ENCODE data around the gene RABGGTA.
A peak's percentile ranks its signal among the peaks of the same experiment; 100 is the strongest.

RABGGTA gene

GRCh38 chr14:24256960-24257359 lies 14.4 kb downstream of the RABGGTA start:
- no peaks in the 10 kb centered on the region for H4K20me1 ChIP-seq
- H3K36me3 ChIP-seq, result peaks cover 17% of the 10 kb centered on the region; the same call in 1 of the 2 replicates
- H3K4me2 ChIP-seq, result no peak overlapping the region
- no peak overlapping the region for H3K9ac ChIP-seq
- no peak overlapping the region for H3K4me3 ChIP-seq
- H3K27ac ChIP-seq, result no peak overlapping the region
- H3K9me3 ChIP-seq, result no peaks in the 10 kb centered on the region
- TF ChIP-seq Cebpa-rat (IDR thresholded peaks at IDR 0.05), result no peak
- H3K4me1 ChIP-seq, result no peaks in the 10 kb centered on the region
- H3K27me3 ChIP-seq, result no peaks in the 10 kb centered on the region

- no peak for TF ChIP-seq Cebpa-rat (IDR thresholded peaks at IDR 0.05)
- no peak overlapping the region for H3K27ac ChIP-seq
- H4K20me1 ChIP-seq, result no peaks in the 10 kb centered on the region
- H3K27me3 ChIP-seq, result no peaks in the 10 kb centered on the region
- H3K9ac ChIP-seq, result no peak overlapping the region
- H3K4me1 ChIP-seq, result no peaks in the 10 kb centered on the region
- no peak overlapping the region for H3K4me3 ChIP-seq
- H3K4me2 ChIP-seq, result no peak overlapping the region
- no peaks in the 10 kb centered on the region for H3K9me3 ChIP-seq
- peaks cover 17% of the 10 kb centered on the region; the same call in 1 of the 2 replicates for H3K36me3 ChIP-seq
These were observed 15.3 kb downstream of the RABGGTA start for GRCh38 chr14:24255931-24256711.

- no peak for TF ChIP-seq Cebpa-rat (IDR thresholded peaks at IDR 0.05)
- H3K9ac ChIP-seq, result no peak overlapping the region
- H3K9me3 ChIP-seq, result no peaks in the 10 kb centered on the region
- H4K20me1 ChIP-seq, result no peaks in the 10 kb centered on the region
- H3K36me3 ChIP-seq, result peaks cover 17% of the 10 kb centered on the region; the same call in 1 of the 2 replicates
- no peaks in the 10 kb centered on the region for H3K27me3 ChIP-seq
- no peak overlapping the region for H3K4me2 ChIP-seq
- H3K4me1 ChIP-seq, result peaks cover 6% of the 10 kb centered on the region
- H3K4me3 ChIP-seq, result no peak overlapping the region
- H3K27ac ChIP-seq, result no peak overlapping the region
These were observed 16.0 kb downstream of the RABGGTA start for GRCh38 chr14:24255438-24255837.

GRCh38 chr14:24254630-24255392 lies 16.6 kb downstream of the RABGGTA start:
- Histone ChIP-seq H3K27ac (no peak overlapping the region), H4K20me1 (no peaks in the 10 kb centered on the region), H3K9me3 (no peaks in the 10 kb centered on the region), H3K27me3 (no peaks in the 10 kb centered on the region), H3K4me2 (no peak overlapping the region), H3K4me1 (peaks cover 11% of the 10 kb centered on the region), H3K9ac (no peak overlapping the region), H3K4me3 (no peak overlapping the region), H3K36me3 (peaks cover 17% of the 10 kb centered on the region; the same call in 1 of the 2 replicates)
- TF ChIP-seq Cebpa-rat (IDR thresholded peaks at IDR 0.05), result no peak

- no peaks in the 10 kb centered on the region for H3K27me3 ChIP-seq
- no peak for TF ChIP-seq Cebpa-rat (IDR thresholded peaks at IDR 0.05)
These were observed 17.5 kb downstream of the RABGGTA start for GRCh38 chr14:24253936-24254335.

GRCh38 chr14:24252289-24253124 lies 18.9 kb downstream of the RABGGTA start:
- no peaks in the 10 kb centered on the region for H3K9me3 ChIP-seq
- H3K4me3 ChIP-seq, result no peak overlapping the region
- TF ChIP-seq Cebpa-rat (IDR thresholded peaks at IDR 0.05), result no peak
- H3K9ac ChIP-seq, result no peak overlapping the region
- no peaks in the 10 kb centered on the region for H4K20me1 ChIP-seq
- peaks cover 17% of the 10 kb centered on the region; the same call in 1 of the 2 replicates for H3K36me3 ChIP-seq
- H3K27me3 ChIP-seq, result no peaks in the 10 kb centered on the region
- H3K4me1 ChIP-seq, result peaks cover 11% of the 10 kb centered on the region
- no peak overlapping the region for H3K27ac ChIP-seq
- H3K4me2 ChIP-seq, result no peak overlapping the region

More at GRCh38 chr14:24253936-24254335, 17.5 kb downstream of the RABGGTA start:
- peaks cover 11% of the 10 kb centered on the region for H3K4me1 ChIP-seq
- H3K9ac ChIP-seq, result no peak overlapping the region
- no peaks in the 10 kb centered on the region for H3K9me3 ChIP-seq
- H3K4me2 ChIP-seq, result no peak overlapping the region
- peaks cover 17% of the 10 kb centered on the region; the same call in 1 of the 2 replicates for H3K36me3 ChIP-seq
- H3K4me3 ChIP-seq, result no peak overlapping the region
- H3K27ac ChIP-seq, result no peak overlapping the region
- no peaks in the 10 kb centered on the region for H4K20me1 ChIP-seq

- no peak overlapping the region for H3K4me2 ChIP-seq
- no peak overlapping the region for H3K9ac ChIP-seq
- no peaks in the 10 kb centered on the region for H4K20me1 ChIP-seq
- H3K4me3 ChIP-seq, result no peak overlapping the region
- peaks cover 15% of the 10 kb centered on the region for H3K4me1 ChIP-seq
- H3K27me3 ChIP-seq, result no peaks in the 10 kb centered on the region
- H3K27ac ChIP-seq, result no peak overlapping the region
- no peak for TF ChIP-seq Cebpa-rat (IDR thresholded peaks at IDR 0.05)
- H3K9me3 ChIP-seq, result no peaks in the 10 kb centered on the region
- peaks cover 17% of the 10 kb centered on the region; the same call in 1 of the 2 replicates for H3K36me3 ChIP-seq
These were observed 19.5 kb downstream of the RABGGTA start for GRCh38 chr14:24251880-24252288.

GRCh38 chr14:24250354-24250753 lies 21.0 kb downstream of the RABGGTA start:
- no peak overlapping the region for H3K9ac ChIP-seq
- H3K36me3 ChIP-seq, result peaks cover 17% of the 10 kb centered on the region; the same call in 1 of the 2 replicates
- no peaks in the 10 kb centered on the region for H4K20me1 ChIP-seq
- peak overlapping the region; percentile 43 for H3K27ac ChIP-seq
- H3K4me1 ChIP-seq, result peaks cover 17% of the 10 kb centered on the region
- no peaks in the 10 kb centered on the region for H3K9me3 ChIP-seq
- no peak for TF ChIP-seq Cebpa-rat (IDR thresholded peaks at IDR 0.05)
- no peak overlapping the region for H3K4me3 ChIP-seq
- no peaks in the 10 kb centered on the region for H3K27me3 ChIP-seq
- peak overlapping the region; percentile 34 for H3K4me2 ChIP-seq

GRCh38 chr14:24249230-24250021 lies 22.0 kb downstream of the RABGGTA start:
- Histone ChIP-seq H4K20me1 (no peaks in the 10 kb centered on the region), H3K27me3 (no peaks in the 10 kb centered on the region), H3K27ac (no peak overlapping the region), H3K4me2 (no peak overlapping the region), H3K4me1 (peaks cover 18% of the 10 kb centered on the region), H3K9me3 (no peaks in the 10 kb centered on the region), H3K4me3 (no peak overlapping the region), H3K36me3 (peaks cover 9% of the 10 kb centered on the region; the same call in 1 of the 2 replicates), H3K9ac (no peak overlapping the region)
- no peak for TF ChIP-seq Cebpa-rat (IDR thresholded peaks at IDR 0.05)

Data from BLaER1 (cell line).